HEK293 (cell line): ENCODE results near the gene NSMCE1.

Experiments
- BCL6B ChIP-seq: fragments of 450-650 bp; formaldehyde crosslinking; IDR thresholded peaks from 2 replicates; pipeline ENCODE4 v1.5.1; 2017; ENCODE audit warnings: missing biosample characterization, missing genetic modification characterization
- GLI2 ChIP-seq: fragments of 450-650 bp; formaldehyde crosslinking; IDR thresholded peaks from 2 replicates; pipeline ENCODE4; 2017; ENCODE audit warnings: missing biosample characterization, missing genetic modification characterization, low read depth, borderline replicate concordance
- IKZF3 ChIP-seq: fragments of 450-650 bp; IDR thresholded peaks from 2 replicates; pipeline ENCODE4 v1.5.0; 2018; ENCODE audit warnings: missing biosample characterization, mild to moderate bottlenecking, missing genetic modification characterization, moderate library complexity
- KLF16 ChIP-seq: fragments of 450-650 bp; formaldehyde crosslinking; IDR thresholded peaks from 2 replicates; pipeline ENCODE4 v1.5.1; 2017; ENCODE audit warnings: missing biosample characterization, missing genetic modification characterization
- REST ChIP-seq: fragments of 450-650 bp; formaldehyde crosslinking; IDR thresholded peaks from 2 replicates; pipeline ENCODE4 v1.5.1; 2016; ENCODE audit warnings: missing biosample characterization, missing genetic modification characterization
- ZBTB26 ChIP-seq: fragments of 450-650 bp; formaldehyde crosslinking; optimal IDR thresholded peaks from 2 replicates; pipeline ENCODE3; 2016; ENCODE audit warnings: missing biosample characterization, mild to moderate bottlenecking, missing genetic modification characterization
- ZEB2 ChIP-seq: fragments of 450-650 bp; formaldehyde crosslinking; IDR thresholded peaks from 2 replicates; pipeline ENCODE4 v1.5.1; 2016; ENCODE audit warnings: missing biosample characterization, missing genetic modification characterization
- ZFP3 ChIP-seq: fragments of 450-650 bp; formaldehyde crosslinking; IDR thresholded peaks from 2 replicates; pipeline ENCODE4 v1.5.1; 2016; ENCODE audit warnings: low read depth, missing biosample characterization, missing genetic modification characterization
- ZNF18 ChIP-seq: fragments of 450-650 bp; formaldehyde crosslinking; IDR thresholded peaks from 2 replicates; pipeline ENCODE4 v1.5.1; 2016; ENCODE audit warnings: missing biosample characterization, missing genetic modification characterization
- ZNF2 ChIP-seq: fragments of 450-650 bp; formaldehyde crosslinking; IDR thresholded peaks from 2 replicates; pipeline ENCODE4 v1.5.1; 2016; ENCODE audit warnings: missing biosample characterization, missing genetic modification characterization
- ZNF366 ChIP-seq: fragments of 450-650 bp; formaldehyde crosslinking; conservative IDR thresholded peaks from 2 replicates; pipeline ENCODE4 v1.5.1; 2016; ENCODE audit warnings: missing biosample characterization, missing genetic modification characterization
- ZNF518A ChIP-seq: fragments of 450-650 bp; formaldehyde crosslinking; conservative IDR thresholded peaks from 2 replicates; pipeline ENCODE4 v1.5.1; 2016; ENCODE audit warnings: low read depth, missing biosample characterization, missing genetic modification characterization
- ZNF549 ChIP-seq: fragments of 450-650 bp; IDR thresholded peaks from 2 replicates; pipeline ENCODE4 v1.5.1; 2018; ENCODE audit warnings: missing biosample characterization, missing genetic modification characterization, mild to moderate bottlenecking, inconsistent platforms, moderate library complexity
- ZNF660 ChIP-seq: fragments of 450-650 bp; IDR thresholded peaks from 2 replicates; pipeline ENCODE4 v1.5.1; 2018; ENCODE audit warnings: missing biosample characterization, mild to moderate bottlenecking, missing genetic modification characterization
- ZNF692 ChIP-seq: fragments of 450-650 bp; formaldehyde crosslinking; IDR thresholded peaks from 2 replicates; pipeline ENCODE4 v1.5.1; 2016; ENCODE audit warnings: missing biosample characterization, missing genetic modification characterization
- ZSCAN5A ChIP-seq: fragments of 450-650 bp; formaldehyde crosslinking; IDR thresholded peaks from 2 replicates; pipeline ENCODE4 v1.5.1; 2016; ENCODE audit warnings: missing biosample characterization, missing genetic modification characterization

NSMCE1 gene

GRCh38 chr16:27235055-27235937 is 33.3 kb downstream of the NSMCE1 start (continued):
- TF ChIP-seq GLI2 (tag by site-specific recombination), result no peak
- no peak for TF ChIP-seq ZEB2
- 0 out of 2 replicates have a peak, but pooled peaks have one; percentile 22 for TF ChIP-seq KLF16 (tag by site-specific recombination)
- peak; percentile 66; the same call in 1 of the 2 replicates for TF ChIP-seq ZNF660 (tag by site-specific recombination)
- no peak for TF ChIP-seq ZSCAN5A (tag by site-specific recombination)
- TF ChIP-seq ZFP3 (tag by site-specific recombination), result no peak
- TF ChIP-seq ZNF518A, result 0 out of 2 replicates have a peak, but pooled peaks have one; percentile 25
- no peak for TF ChIP-seq ZNF549 (tag by site-specific recombination)
- TF ChIP-seq ZNF366 (tag by site-specific recombination), result peak; percentile 52; the same call in 1 of the 2 replicates
- TF ChIP-seq ZNF18 (tag by site-specific recombination), result no peak
- peak; percentile 95 for TF ChIP-seq ZNF2
- 0 out of 2 replicates have a peak, but pooled peaks have one; percentile 33 for TF ChIP-seq ZNF692 (tag by site-specific recombination)
- TF ChIP-seq ZBTB26 (tag by site-specific recombination), result no peak
- peak; percentile 81 for TF ChIP-seq REST (tag by site-specific recombination)
- peak; percentile 8; the same call in 1 of the 2 replicates for TF ChIP-seq BCL6B
- no peak for TF ChIP-seq IKZF3
